ENCODE results near the gene L3MBTL4.

GRCh38 chr18:6199777-6200176 is 214.9 kb downstream of the L3MBTL4 start:
- TF ChIP-seq GATA3 (IDR thresholded peaks at IDR 0.05; ENCODE audit: low read depth, low read length) (no peak), GATA2 (IDR thresholded peaks at IDR 0.05; ENCODE audit: low read depth, low read length) (no peak)
